ENCODE results near the gene KIF19.

- TF ChIP-seq, protein P1, sequence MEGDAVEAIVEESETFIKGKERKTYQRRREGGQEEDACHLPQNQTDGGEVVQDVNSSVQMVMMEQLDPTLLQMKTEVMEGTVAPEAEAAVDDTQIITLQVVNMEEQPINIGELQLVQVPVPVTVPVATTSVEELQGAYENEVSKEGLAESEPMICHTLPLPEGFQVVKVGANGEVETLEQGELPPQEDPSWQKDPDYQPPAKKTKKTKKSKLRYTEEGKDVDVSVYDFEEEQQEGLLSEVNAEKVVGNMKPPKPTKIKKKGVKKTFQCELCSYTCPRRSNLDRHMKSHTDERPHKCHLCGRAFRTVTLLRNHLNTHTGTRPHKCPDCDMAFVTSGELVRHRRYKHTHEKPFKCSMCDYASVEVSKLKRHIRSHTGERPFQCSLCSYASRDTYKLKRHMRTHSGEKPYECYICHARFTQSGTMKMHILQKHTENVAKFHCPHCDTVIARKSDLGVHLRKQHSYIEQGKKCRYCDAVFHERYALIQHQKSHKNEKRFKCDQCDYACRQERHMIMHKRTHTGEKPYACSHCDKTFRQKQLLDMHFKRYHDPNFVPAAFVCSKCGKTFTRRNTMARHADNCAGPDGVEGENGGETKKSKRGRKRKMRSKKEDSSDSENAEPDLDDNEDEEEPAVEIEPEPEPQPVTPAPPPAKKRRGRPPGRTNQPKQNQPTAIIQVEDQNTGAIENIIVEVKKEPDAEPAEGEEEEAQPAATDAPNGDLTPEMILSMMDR (IDR thresholded peaks at IDR 0.05), result no peak
- TF ChIP-seq POLR2A (IDR thresholded peaks at IDR 0.05), result no peak
These were observed 480 bp downstream of the KIF19 start for GRCh38 chr17:74326506-74326905.
